B cell (primary cell): ENCODE results near the gene CRHR1. TPM values are rescaled to one million over a fixed set of nuclear protein-coding genes. Genes with fewer than 3 reads are reported as not detected.

Source experiments
- ATAC-seq: fragments of 200-7000 bp; cut with Tn5 transposase; one replicate; pipeline ENCODE4 v1.10.0; 2021; ENCODE audit warnings: low read depth, mild to moderate bottlenecking, moderate number of reproducible peaks, moderate library complexity
- CTCF ChIA-PET: fragments of 350-600 bp; sonication (Branson Sonifier 250); formaldehyde crosslinking; loops from one replicate; lab custom pipeline; 2021; ENCODE audit warnings: antibody characterized with exemption, inconsistent platforms; lab: Charles Lee
- POLR2A ChIA-PET: fragments of 350-600 bp; sonication (Branson Sonifier 250); formaldehyde crosslinking; loops from one replicate; lab custom pipeline; 2021; ENCODE audit warnings: antibody characterized with exemption; lab: Charles Lee
- DNase-seq: peaks from one replicate; pipeline ENCODE4 v3.0.0; 2013
- H2AFZ ChIP-seq: 2 replicates; pipeline ENCODE4 v1.6.1; 2012; ENCODE audit warnings: mild to moderate bottlenecking, low read depth, low read length; ENCODE audit not compliant: insufficient read depth, poor library complexity, severe bottlenecking
- H3K27ac ChIP-seq, 2 donors: 1 replicate in 1 of 2; 2 replicates in 1 of 2; pipeline ENCODE4 v1.5.1; 2012 to 2013; ENCODE audit warnings: low read length in 2 of 2, mild to moderate bottlenecking in 2 of 2, moderate library complexity in 1 of 2
- H3K27me3 ChIP-seq, 4 experiments: fragments of 200-600 bp in 1 of 4; sonication (generic) in 1 of 4; replicated peaks in 1 of 4; 1 replicate in 2 of 4; 2 replicates in 2 of 4; pipeline versions ENCODE4 v1.6.1 to v1.7.0; 2013 to 2016; ENCODE audit warnings: low read length in 3 of 4, mild to moderate bottlenecking in 2 of 4, mixed read lengths in 1 of 4, moderate library complexity in 1 of 4; ENCODE audit not compliant: insufficient read depth in 4 of 4, control insufficient read depth in 3 of 4; ENCODE audit errors: control extremely low read depth in 1 of 4
- H3K36me3 ChIP-seq, 2 experiments: replicated peaks in 1 of 2; 1 replicate in 1 of 2; 2 replicates in 1 of 2; pipeline versions ENCODE4 v1.6.1 to v1.7.1; 2013; ENCODE audit warnings: low read length in 1 of 2; ENCODE audit not compliant: insufficient read depth in 2 of 2, control insufficient read depth in 1 of 2; ENCODE audit errors: control extremely low read depth in 1 of 2, extremely low read depth in 1 of 2
- H3K4me1 ChIP-seq, 2 donors: fragments of 200-600 bp in 1 of 2; sonication (generic) in 1 of 2; 1 replicate in 1 of 2; 2 replicates in 1 of 2; pipeline versions ENCODE4 v1.5.1 to v1.6.1; 2013 to 2017; ENCODE audit warnings: low read length in 2 of 2; ENCODE audit not compliant: control insufficient read depth in 2 of 2, insufficient read depth in 2 of 2
- H3K4me2 ChIP-seq: replicated peaks from 2 replicates; pipeline ENCODE3; 2012; ENCODE audit warnings: mild to moderate bottlenecking, low read depth, low read length; ENCODE audit not compliant: poor library complexity, severe bottlenecking
- H3K4me3 ChIP-seq, 5 experiments: fragments of 200-600 bp in 1 of 5; sonication (generic) in 1 of 5; 1 replicate in 3 of 5; 2 replicates in 2 of 5; pipeline versions ENCODE4 v1.5.1 to v1.7.0; 2011 to 2016; ENCODE audit warnings: low read length in 4 of 5, mild to moderate bottlenecking in 4 of 5, low read depth in 2 of 5, control low read depth in 1 of 5, moderate library complexity in 1 of 5; ENCODE audit not compliant: insufficient read depth in 1 of 5; ENCODE audit errors: control extremely low read depth in 1 of 5, extremely low read depth in 1 of 5
- H3K79me2 ChIP-seq: fragments of 200-600 bp; sonication (generic); one replicate; pipeline ENCODE4 v1.6.0; 2016; ENCODE audit warnings: low read length; ENCODE audit not compliant: control insufficient read depth, insufficient read depth
- H3K9ac ChIP-seq: fragments of 200-600 bp; sonication (generic); 2 replicates; pipeline ENCODE4 v1.6.1; 2017; ENCODE audit warnings: mild to moderate bottlenecking, low read length, moderate library complexity
- H3K9me3 ChIP-seq, 3 donors: one replicate each; pipeline versions ENCODE4 v1.6.1 to v1.7.1; 2013; ENCODE audit warnings: low read length in 2 of 3; ENCODE audit not compliant: control insufficient read depth in 2 of 3, insufficient read depth in 1 of 3; ENCODE audit errors: control extremely low read depth in 1 of 3
- H4K20me1 ChIP-seq: 2 replicates; pipeline ENCODE4 v1.6.0; 2012; ENCODE audit warnings: mild to moderate bottlenecking, low read length; ENCODE audit not compliant: insufficient read depth, control insufficient read depth, poor library complexity, severe bottlenecking
- H3K27ac Mint-ChIP-seq: one replicate; pipeline ENCODE4 v1.8.0; 2021; ENCODE audit warnings: mixed read lengths
- H3K27me3 Mint-ChIP-seq: one replicate; pipeline ENCODE4 v1.8.0; 2021; ENCODE audit warnings: mixed read lengths
- H3K4me1 Mint-ChIP-seq: one replicate; pipeline ENCODE4 v1.8.0; 2021; ENCODE audit warnings: mixed read lengths
- H3K4me3 Mint-ChIP-seq: one replicate; pipeline ENCODE4 v1.8.0; 2021; ENCODE audit warnings: mixed read lengths
- H3K9me3 Mint-ChIP-seq: one replicate; pipeline ENCODE4 v1.8.0; 2022; ENCODE audit warnings: mixed read lengths; ENCODE audit not compliant: insufficient read depth
- CTCF ChIP-seq: fragments of 200-600 bp; IDR thresholded peaks from one replicate; pipeline ENCODE4 v1.8.0; 2022; ENCODE audit warnings: antibody characterized with exemption, mild to moderate bottlenecking
- EZH2 ChIP-seq: IDR thresholded peaks from 2 replicates; pipeline ENCODE4 v1.6.1; 2012; ENCODE audit warnings: borderline replicate concordance, low read depth, mild to moderate bottlenecking, moderate library complexity, low read length; ENCODE audit not compliant: insufficient read depth, poor library complexity, severe bottlenecking
- WGBS: methylation state at CpG from one replicate; pipeline ENCODE4 v1.1.5; 2013; ENCODE audit warnings: missing lambda C conversion rate; ENCODE audit not compliant: insufficient coverage; 5-methylcytosine and 5-hydroxymethylcytosine counted together
- intact Hi-C: fragments of 100-400 bp; cut with micrococcal nuclease; formaldehyde crosslinking; loops from one replicate; pipeline ENCODE4 v1.10.0; 2022
- polyA plus RNA-seq: library from polyadenylated mRNA; depleted of rRNA; stranded (reverse); fragments of >200 nt; gene quantifications from 2 replicates; pipeline ENCODE4 v1.2.3, GENCODE V29; 2012
- total RNA-seq, 2 donors: library from RNA; stranded (reverse); fragments of 120-200 nt in 1 of 2; gene quantifications; 1 replicate in 1 of 2; 2 replicates in 1 of 2; pipeline versions ENCODE4 v1.2.3 to v1.2.4, GENCODE V29; 2013 to 2022

Gene CRHR1
- total and polyA plus RNA-seq, 2 donors (not counting 1 experiment from before 2014, with no cell fraction given), result not detected

GRCh38 chr17:45800816-45801215 lies 16.7 kb downstream of the CRHR1 start:
- H3K4me2 ChIP-seq, result no peak overlapping the region
- Mint-ChIP-seq H3K4me1 (no peaks in the 10 kb centered on the region), H3K9me3 (no peaks in the 10 kb centered on the region), H3K27ac (no peak overlapping the region), H3K27me3 (peaks cover 35% of the 10 kb centered on the region), H3K4me3 (no peak overlapping the region)
- CTCF ChIA-PET, result no interaction called here
- peaks cover 0 to 13% (median 0%) of the 10 kb centered on the region in 4 experiments for H3K27me3 ChIP-seq
- H3K9me3 ChIP-seq, result no peaks in the 10 kb centered on the region
- no peak for ATAC-seq
- no peak overlapping the region for H2AFZ ChIP-seq
- no peak for TF ChIP-seq EZH2
- TF ChIP-seq CTCF, result no peak
- POLR2A ChIA-PET, result no interaction called here
- 43% methylated on average over 1 of the region's 2 CpGs for WGBS
- H3K9ac ChIP-seq, result no peak overlapping the region
- H3K27ac ChIP-seq, result no peak overlapping the region
- no peak overlapping the region for H3K4me3 ChIP-seq
- no peaks in the 10 kb centered on the region for H3K36me3 ChIP-seq
- H4K20me1 ChIP-seq, result no peaks in the 10 kb centered on the region
- intact Hi-C loops, result no loop called here
- no peaks in the 10 kb centered on the region for H3K4me1 ChIP-seq
- DNase-seq, result no peak
- H3K79me2 ChIP-seq, result no peaks in the 10 kb centered on the region

- Histone ChIP-seq H3K4me1 (no peaks in the 10 kb centered on the region), H4K20me1 (no peaks in the 10 kb centered on the region), H3K4me2 (no peak overlapping the region), H2AFZ (no peak overlapping the region), H3K9me3 (no peaks in the 10 kb centered on the region), H3K27ac (no peak overlapping the region), H3K36me3 (no peaks in the 10 kb centered on the region), H3K79me2 (no peaks in the 10 kb centered on the region), H3K9ac (no peak overlapping the region), H3K27me3 (peaks cover 0 to 17% (median 0%) of the 10 kb centered on the region in 4 experiments), H3K4me3 (no peak overlapping the region)
- Mint-ChIP-seq H3K4me1 (no peaks in the 10 kb centered on the region), H3K27me3 (peaks cover 36% of the 10 kb centered on the region), H3K27ac (no peak overlapping the region), H3K4me3 (no peak overlapping the region), H3K9me3 (no peaks in the 10 kb centered on the region)
- intact Hi-C loops, result no loop called here
- CTCF ChIA-PET, result no interaction called here
- 77% methylated on average over 7 of the region's 8 CpGs for WGBS
- DNase-seq, result no peak
- no peak for TF ChIP-seq EZH2
- no peak for TF ChIP-seq CTCF
- POLR2A ChIA-PET, result no interaction called here
- no peak for ATAC-seq
These were observed 17.3 kb downstream of the CRHR1 start for GRCh38 chr17:45801421-45801820.
